ENCODE data around the gene PARD3B. TPM values are rescaled to one million over a fixed set of nuclear protein-coding genes. Genes with fewer than 3 reads are reported as not detected.

PARD3B gene
- total RNA-seq, 1 donor from 2014 or later, result 0.66 TPM

DNA sequence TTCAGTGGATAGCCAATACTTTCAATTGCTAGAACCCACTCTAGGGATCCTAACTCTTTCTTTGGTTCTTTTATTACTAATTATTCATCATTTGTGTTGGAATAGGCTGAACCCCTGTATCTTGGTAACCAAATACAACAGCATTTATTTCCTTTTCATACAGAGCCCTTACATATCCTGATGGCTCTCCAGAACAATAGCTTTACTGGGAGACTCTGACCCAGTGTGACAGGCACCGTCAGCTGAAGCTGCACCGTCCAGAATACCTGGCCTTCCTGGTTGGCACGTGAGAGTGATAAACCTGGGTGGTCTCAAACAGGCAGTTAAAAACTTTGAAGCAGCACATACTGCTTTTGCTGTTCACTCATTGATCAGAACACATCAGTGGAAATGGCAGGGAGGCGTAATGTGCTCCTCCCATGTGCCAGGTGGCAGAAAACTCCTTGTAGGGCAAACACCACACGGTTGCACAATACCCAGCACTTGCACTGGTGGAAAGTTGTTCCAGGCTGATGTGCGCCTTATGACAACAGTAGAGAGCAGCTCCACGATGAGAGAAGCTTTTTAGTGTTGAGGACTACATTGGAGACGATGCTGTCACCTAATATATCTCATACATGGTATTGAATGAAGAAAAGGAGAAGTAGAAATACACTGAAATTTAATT, 456.2 kb downstream of the PARD3B start:
- DNase-seq, result no peak
- peaks cover 5% of the 10 kb centered on the region for H3K9me3 Mint-ChIP-seq (ENCODE audit: unreplicated experiment)
- TF ChIP-seq, protein P1, sequence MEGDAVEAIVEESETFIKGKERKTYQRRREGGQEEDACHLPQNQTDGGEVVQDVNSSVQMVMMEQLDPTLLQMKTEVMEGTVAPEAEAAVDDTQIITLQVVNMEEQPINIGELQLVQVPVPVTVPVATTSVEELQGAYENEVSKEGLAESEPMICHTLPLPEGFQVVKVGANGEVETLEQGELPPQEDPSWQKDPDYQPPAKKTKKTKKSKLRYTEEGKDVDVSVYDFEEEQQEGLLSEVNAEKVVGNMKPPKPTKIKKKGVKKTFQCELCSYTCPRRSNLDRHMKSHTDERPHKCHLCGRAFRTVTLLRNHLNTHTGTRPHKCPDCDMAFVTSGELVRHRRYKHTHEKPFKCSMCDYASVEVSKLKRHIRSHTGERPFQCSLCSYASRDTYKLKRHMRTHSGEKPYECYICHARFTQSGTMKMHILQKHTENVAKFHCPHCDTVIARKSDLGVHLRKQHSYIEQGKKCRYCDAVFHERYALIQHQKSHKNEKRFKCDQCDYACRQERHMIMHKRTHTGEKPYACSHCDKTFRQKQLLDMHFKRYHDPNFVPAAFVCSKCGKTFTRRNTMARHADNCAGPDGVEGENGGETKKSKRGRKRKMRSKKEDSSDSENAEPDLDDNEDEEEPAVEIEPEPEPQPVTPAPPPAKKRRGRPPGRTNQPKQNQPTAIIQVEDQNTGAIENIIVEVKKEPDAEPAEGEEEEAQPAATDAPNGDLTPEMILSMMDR (IDR thresholded peaks at IDR 0.05; ENCODE audit: partially characterized antibody, unreplicated experiment), result no peak

DNA sequence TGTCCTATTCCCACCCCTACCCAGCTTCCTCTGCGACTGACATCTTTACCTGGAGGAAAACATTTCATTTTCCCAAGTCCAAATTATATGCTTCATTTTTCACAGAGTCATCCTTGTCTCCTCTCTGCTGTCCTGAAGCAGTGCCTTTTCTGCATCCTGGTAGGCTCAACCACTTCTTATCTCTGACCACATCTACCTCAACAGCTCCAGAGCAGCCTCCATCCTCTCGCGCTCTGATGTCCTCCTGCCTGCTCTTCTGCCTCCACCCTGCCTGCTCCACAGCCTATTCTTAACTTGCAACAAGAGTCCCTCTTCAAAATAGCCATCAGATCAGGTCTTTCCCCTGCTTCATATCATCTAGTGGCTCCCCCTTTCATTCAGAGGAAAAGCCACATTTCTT, 457.1 kb downstream of the PARD3B start:
- Mint-ChIP-seq H3K9me3 (ENCODE audit: unreplicated experiment) (peaks cover 5% of the 10 kb centered on the region), H3K4me3 (ENCODE audit: unreplicated experiment) (no peak overlapping the region), H3K27ac (ENCODE audit: unreplicated experiment) (no peak overlapping the region), H3K27me3 (ENCODE audit: unreplicated experiment) (no peaks in the 10 kb centered on the region), H3K4me1 (ENCODE audit: low read depth, unreplicated experiment) (no peaks in the 10 kb centered on the region), H3K36me3 (ENCODE audit: unreplicated experiment) (no peaks in the 10 kb centered on the region)
- no peak for DNase-seq
- TF ChIP-seq, protein P1 (IDR thresholded peaks at IDR 0.05; ENCODE audit: partially characterized antibody, unreplicated experiment), result no peak

More for the DNA sequence above, 456.2 kb downstream of the PARD3B start:
- H3K4me3 Mint-ChIP-seq (ENCODE audit: unreplicated experiment), result no peak overlapping the region
- H3K27me3 Mint-ChIP-seq (ENCODE audit: unreplicated experiment), result no peaks in the 10 kb centered on the region
- H3K36me3 Mint-ChIP-seq (ENCODE audit: unreplicated experiment), result no peaks in the 10 kb centered on the region
- no peaks in the 10 kb centered on the region for H3K4me1 Mint-ChIP-seq (ENCODE audit: low read depth, unreplicated experiment)
- no peak overlapping the region for H3K27ac Mint-ChIP-seq (ENCODE audit: unreplicated experiment)

DNA sequence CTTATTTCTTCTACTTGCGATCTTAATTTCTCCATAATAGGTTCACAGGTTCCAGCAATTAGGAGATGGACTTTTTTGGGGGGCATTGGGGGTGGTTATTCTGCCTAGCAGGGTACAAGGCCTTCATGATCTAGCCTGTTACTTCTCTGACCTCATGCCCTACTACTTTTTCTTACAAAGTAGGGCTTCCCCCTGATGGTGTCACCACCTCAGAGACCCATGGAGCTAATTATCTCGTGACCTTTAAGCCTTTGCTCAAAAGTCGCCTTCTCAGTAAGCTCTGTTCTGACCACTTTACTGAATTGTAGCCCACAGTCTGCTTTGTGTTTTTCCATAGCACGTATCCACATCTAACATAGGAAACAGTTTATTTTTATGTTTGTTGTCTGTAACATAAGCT, 458.0 kb downstream of the PARD3B start:
- no peak overlapping the region for H3K27ac Mint-ChIP-seq (ENCODE audit: unreplicated experiment)
- DNase-seq, result no peak
- peaks cover 5% of the 10 kb centered on the region for H3K9me3 Mint-ChIP-seq (ENCODE audit: unreplicated experiment)
- no peaks in the 10 kb centered on the region for H3K36me3 Mint-ChIP-seq (ENCODE audit: unreplicated experiment)
- TF ChIP-seq, protein P1 (IDR thresholded peaks at IDR 0.05; ENCODE audit: partially characterized antibody, unreplicated experiment), result no peak
- H3K4me1 Mint-ChIP-seq (ENCODE audit: low read depth, unreplicated experiment), result no peaks in the 10 kb centered on the region
- no peak overlapping the region for H3K4me3 Mint-ChIP-seq (ENCODE audit: unreplicated experiment)
- no peaks in the 10 kb centered on the region for H3K27me3 Mint-ChIP-seq (ENCODE audit: unreplicated experiment)

DNA sequence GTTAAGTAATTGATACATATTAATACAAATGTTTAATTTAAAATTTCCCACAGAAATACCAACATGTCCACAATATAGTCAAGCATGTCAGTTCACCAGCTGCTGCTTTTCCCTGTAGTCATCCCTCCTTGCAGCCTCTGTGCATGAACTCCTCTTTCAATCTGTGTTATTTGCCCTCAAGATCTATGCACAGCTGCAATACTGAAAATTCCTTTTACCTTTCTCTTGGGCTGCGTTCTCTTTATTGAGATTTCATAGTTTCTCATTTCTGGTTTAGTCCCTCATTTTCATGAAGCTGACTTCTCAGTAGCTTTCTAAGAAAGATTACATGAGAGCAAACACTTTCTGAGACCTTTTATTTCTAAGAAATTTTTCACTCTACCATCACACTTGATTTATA, 464.9 kb downstream of the PARD3B start:
- Mint-ChIP-seq H3K36me3 (ENCODE audit: unreplicated experiment) (no peaks in the 10 kb centered on the region), H3K27me3 (ENCODE audit: unreplicated experiment) (no peaks in the 10 kb centered on the region), H3K4me1 (ENCODE audit: low read depth, unreplicated experiment) (peaks cover 4% of the 10 kb centered on the region)

DNA sequence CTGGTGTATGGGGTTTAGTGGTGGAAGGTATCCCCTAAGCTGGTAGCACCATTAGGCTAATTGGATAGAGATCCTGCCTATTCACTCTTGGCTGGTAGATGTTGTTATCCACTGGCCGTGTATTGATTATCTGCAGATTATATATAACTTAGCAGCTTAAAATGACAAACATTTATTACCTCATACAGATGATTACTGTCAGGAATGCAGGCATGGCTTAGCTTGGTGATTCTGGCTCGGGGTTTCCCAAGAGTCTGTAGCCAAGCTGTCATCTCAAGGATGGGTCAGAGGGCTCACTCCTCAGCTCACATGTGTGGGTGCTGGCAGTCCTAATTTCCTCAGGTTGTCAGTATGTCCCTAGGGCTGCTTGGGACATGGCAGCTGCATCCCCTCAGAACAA, 465.8 kb downstream of the PARD3B start:
- TF ChIP-seq, protein P1 (IDR thresholded peaks at IDR 0.05; ENCODE audit: partially characterized antibody, unreplicated experiment), result no peak
- peak; percentile 17 for DNase-seq
- Mint-ChIP-seq H3K27ac (ENCODE audit: unreplicated experiment) (no peak overlapping the region), H3K36me3 (ENCODE audit: unreplicated experiment) (no peaks in the 10 kb centered on the region), H3K4me3 (ENCODE audit: unreplicated experiment) (no peak overlapping the region), H3K4me1 (ENCODE audit: low read depth, unreplicated experiment) (peaks cover 4% of the 10 kb centered on the region), H3K9me3 (ENCODE audit: unreplicated experiment) (no peaks in the 10 kb centered on the region), H3K27me3 (ENCODE audit: unreplicated experiment) (no peaks in the 10 kb centered on the region)

More for the DNA sequence above, 464.9 kb downstream of the PARD3B start:
- Mint-ChIP-seq H3K27ac (ENCODE audit: unreplicated experiment) (no peak overlapping the region), H3K4me3 (ENCODE audit: unreplicated experiment) (no peak overlapping the region), H3K9me3 (ENCODE audit: unreplicated experiment) (no peaks in the 10 kb centered on the region)
- no peak for DNase-seq
- TF ChIP-seq, protein P1 (IDR thresholded peaks at IDR 0.05; ENCODE audit: partially characterized antibody, unreplicated experiment), result no peak
